GM23248 (cell line): ENCODE measurements around the gene SLC35F4.

ENCODE experiments used
- EZH2 ChIP-seq: fragments of 200-600 bp; sonication (generic); IDR thresholded peaks from 2 replicates; pipeline ENCODE4 v1.6.1; 2018; ENCODE audit warnings: antibody characterized with exemption, mild to moderate bottlenecking; ENCODE audit not compliant: insufficient read depth, poor library complexity, severe bottlenecking
- EZH2phosphoT487 ChIP-seq: fragments of 200-600 bp; sonication (generic); IDR thresholded peaks from 2 replicates; pipeline ENCODE4 v1.6.1; 2018; ENCODE audit warnings: antibody characterized with exemption, moderate library complexity, mild to moderate bottlenecking, low read depth; ENCODE audit not compliant: insufficient read depth

- TF ChIP-seq EZH2, result no peak
- no peak for TF ChIP-seq EZH2phosphoT487
These were observed 23.4 kb upstream of the SLC35F4 start for GRCh38 chr14:57889245-57889644.
